Heart right ventricle (tissue), 16 donors: Measurements from ENCODE around the gene SPAG4. TPM values are rescaled to one million over a fixed set of nuclear protein-coding genes. Genes with fewer than 3 reads are reported as not detected.
A peak's percentile ranks its signal among the peaks of the same experiment; 100 is the strongest.

Experiments
- ATAC-seq, 8 donors: fragments of 200-7000 bp; cut with Tn5 transposase; one replicate each; pipeline ENCODE4 v1.9.1; 2020; ENCODE audit warnings: mild to moderate bottlenecking in 8 of 8, moderate library complexity in 8 of 8, moderate number of reproducible peaks in 1 of 8
- DNase-seq, 2 donors: peaks; one replicate each; pipeline ENCODE4 v3.0.0-alpha.2; 2020
- H3K27ac ChIP-seq, 10 donors: fragments of 200-600 bp; sonication (generic) in 2 of 10; one replicate each; pipeline versions ENCODE4 v1.5.0 to v1.8.0; 2020 to 2022; ENCODE audit warnings: mild to moderate bottlenecking in 3 of 10
- H3K27me3 ChIP-seq, 7 donors: fragments of 200-600 bp; one replicate each; pipeline ENCODE4 v1.8.0; 2021 to 2022; ENCODE audit warnings: mild to moderate bottlenecking in 2 of 7
- H3K36me3 ChIP-seq, 9 donors: fragments of 200-600 bp; sonication (generic) in 1 of 9; one replicate each; pipeline versions ENCODE4 v1.5.0 to v1.8.0; 2020 to 2022; ENCODE audit warnings: mild to moderate bottlenecking in 2 of 9
- H3K4me1 ChIP-seq, 9 donors: fragments of 200-600 bp; sonication (generic) in 1 of 9; one replicate each; pipeline versions ENCODE4 v1.5.0 to v1.8.0; 2020 to 2022; ENCODE audit warnings: mild to moderate bottlenecking in 4 of 9
- H3K4me3 ChIP-seq, 10 donors: fragments of 200-600 bp; sonication (generic) in 2 of 10; one replicate each; pipeline versions ENCODE4 v1.5.0 to v1.8.0; 2020 to 2022; ENCODE audit warnings: mild to moderate bottlenecking in 7 of 10, moderate library complexity in 2 of 10
- H3K9me3 ChIP-seq, 11 donors: fragments of 200-600 bp in 10 of 11; sonication (generic) in 2 of 11; one replicate each; pipeline versions ENCODE4 v1.5.0 to v1.8.0; 2013 to 2022; ENCODE audit warnings: mild to moderate bottlenecking in 2 of 11, control low read depth in 1 of 11, moderate library complexity in 1 of 11
- WGBS, 2 donors: extraction: QIAGEN DNeasy Blood & Tissue Kit; methylation state at CpG; one replicate each; pipeline ENCODE4 v1.1.7; 2013; ENCODE audit warnings: inconsistent platforms in 1 of 2; 5-methylcytosine and 5-hydroxymethylcytosine counted together
- intact Hi-C, 10 donors: fragments of 100-400 bp; cut with DNase I; formaldehyde crosslinking; loops; one replicate each; pipeline versions ENCODE4 v1.11.1 to v1.14.2; 2022
- polyA plus RNA-seq, 2 donors: library from polyadenylated mRNA; stranded (reverse); fragments of 200-250 nt; gene quantifications; one replicate each; pipeline ENCODE4 v1.2.3, GENCODE V29; 2013
- total RNA-seq, 10 donors: library from RNA; stranded (reverse); fragmentation: NEBNext Ultra II Directional in 3 of 10; extraction: Animal tissue kit (Norgen Biotek cat#: 25700) in 3 of 10; gene quantifications; one replicate each; pipeline versions ENCODE4 v1.2.1 to v1.2.4, GENCODE V29; 2021 to 2023
- TF ChIP-seq, protein P1 (sequence below), 9 donors: fragments of 200-600 bp; sonication (generic) in 2 of 9; IDR thresholded peaks; one replicate each; pipeline versions ENCODE4 v1.5.0 to v1.8.0; 2021 to 2022; ENCODE audit warnings: antibody characterized with exemption in 9 of 9, mild to moderate bottlenecking in 5 of 9, moderate library complexity in 1 of 9
- donor health status: Arrhythmogenic right ventricular cardiomyopathy.
- donor health status: ischemic (EF 13 %, LVEDD 7.1; RV severe dilation, severe dysfunction).
- donor health status: healthy with polysubstance abuse.
- donor health status: DM: no; HTN: yes; CAD: no.
- donor health status: DM: no; HTN: no; CAD: no.
- donor health status: ischemic (EF 25% LVEDD 6.9; RV normal size, moderate dysfunction).
- donor health status: ischemic (EF 25% LVEDD 5.7; RV mildly dilated, moderate dysfunction).
- donor health status: healthy.
- donor health status: DM: yes; HTN: yes; CAD: no.
- donor health status: Ischemic cardiomyopathy.
- donor health status: ischemic (EF 35%, LVEDD 5.7; RV mildly dilated, moderate dysfunction).
- donor health status: nonischemic (EF 11% LVEDD 7.7; RV severe dilation, severe dysfunction).
- donor health status: DM: yes; HTN: yes; CAD: no.
- donor health status: PGD.
- donor health status: ischemic (EF 29% LVEDD 5.4; RV normal size, mild dysfunction).
- donor health status: nonischemic (EF 23%, LVEDD 6.1; RV moderate dilation, normal function).

SPAG4 gene
- total and polyA plus RNA-seq, 12 donors: 2.7 to 11.7 (median 4.3) TPM

DNA sequence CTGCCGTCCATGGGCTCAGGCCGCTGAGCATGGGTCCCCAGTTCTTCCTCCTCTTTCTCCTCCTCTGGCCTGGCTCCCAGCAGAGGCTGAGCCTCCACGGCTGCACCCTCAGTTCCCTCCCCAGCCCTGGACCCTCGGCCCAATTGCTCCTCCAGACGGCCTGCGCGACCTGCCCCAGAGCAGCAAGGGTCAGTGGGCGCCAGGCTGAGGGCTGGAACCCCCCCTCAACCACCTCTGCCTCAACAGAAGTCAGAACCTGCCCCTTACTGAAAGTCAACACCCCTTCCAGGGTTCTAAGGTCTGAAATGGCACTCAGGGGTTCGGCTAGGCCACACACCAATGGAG lies 15.9 kb upstream of the SPAG4 start:
- no peaks in the 10 kb centered on the region for H3K9me3 ChIP-seq
- no peak overlapping the region for H3K4me3 ChIP-seq
- peaks cover 0 to 18% (median 17%) of the 10 kb centered on the region in 9 donors for H3K4me1 ChIP-seq
- TF ChIP-seq, protein P1, sequence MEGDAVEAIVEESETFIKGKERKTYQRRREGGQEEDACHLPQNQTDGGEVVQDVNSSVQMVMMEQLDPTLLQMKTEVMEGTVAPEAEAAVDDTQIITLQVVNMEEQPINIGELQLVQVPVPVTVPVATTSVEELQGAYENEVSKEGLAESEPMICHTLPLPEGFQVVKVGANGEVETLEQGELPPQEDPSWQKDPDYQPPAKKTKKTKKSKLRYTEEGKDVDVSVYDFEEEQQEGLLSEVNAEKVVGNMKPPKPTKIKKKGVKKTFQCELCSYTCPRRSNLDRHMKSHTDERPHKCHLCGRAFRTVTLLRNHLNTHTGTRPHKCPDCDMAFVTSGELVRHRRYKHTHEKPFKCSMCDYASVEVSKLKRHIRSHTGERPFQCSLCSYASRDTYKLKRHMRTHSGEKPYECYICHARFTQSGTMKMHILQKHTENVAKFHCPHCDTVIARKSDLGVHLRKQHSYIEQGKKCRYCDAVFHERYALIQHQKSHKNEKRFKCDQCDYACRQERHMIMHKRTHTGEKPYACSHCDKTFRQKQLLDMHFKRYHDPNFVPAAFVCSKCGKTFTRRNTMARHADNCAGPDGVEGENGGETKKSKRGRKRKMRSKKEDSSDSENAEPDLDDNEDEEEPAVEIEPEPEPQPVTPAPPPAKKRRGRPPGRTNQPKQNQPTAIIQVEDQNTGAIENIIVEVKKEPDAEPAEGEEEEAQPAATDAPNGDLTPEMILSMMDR (IDR thresholded peaks at IDR 0.05): no peak
- DNase-seq: no peak
- H3K27me3 ChIP-seq: peaks cover 0 to 35% (median 21%) of the 10 kb centered on the region in 7 donors
- intact Hi-C loops: loop anchor here in 1 of 10 donors (10.0 kb wide), 1 partner anchor 285 kb away; no protein-coding TSS in a partner anchor
- 92 to 93% methylated on average over 9 of the region's 9 CpGs for WGBS, 2 donors
- no peak overlapping the region for H3K27ac ChIP-seq
- ATAC-seq: no peak
- H3K36me3 ChIP-seq: no peaks in the 10 kb centered on the region

DNA sequence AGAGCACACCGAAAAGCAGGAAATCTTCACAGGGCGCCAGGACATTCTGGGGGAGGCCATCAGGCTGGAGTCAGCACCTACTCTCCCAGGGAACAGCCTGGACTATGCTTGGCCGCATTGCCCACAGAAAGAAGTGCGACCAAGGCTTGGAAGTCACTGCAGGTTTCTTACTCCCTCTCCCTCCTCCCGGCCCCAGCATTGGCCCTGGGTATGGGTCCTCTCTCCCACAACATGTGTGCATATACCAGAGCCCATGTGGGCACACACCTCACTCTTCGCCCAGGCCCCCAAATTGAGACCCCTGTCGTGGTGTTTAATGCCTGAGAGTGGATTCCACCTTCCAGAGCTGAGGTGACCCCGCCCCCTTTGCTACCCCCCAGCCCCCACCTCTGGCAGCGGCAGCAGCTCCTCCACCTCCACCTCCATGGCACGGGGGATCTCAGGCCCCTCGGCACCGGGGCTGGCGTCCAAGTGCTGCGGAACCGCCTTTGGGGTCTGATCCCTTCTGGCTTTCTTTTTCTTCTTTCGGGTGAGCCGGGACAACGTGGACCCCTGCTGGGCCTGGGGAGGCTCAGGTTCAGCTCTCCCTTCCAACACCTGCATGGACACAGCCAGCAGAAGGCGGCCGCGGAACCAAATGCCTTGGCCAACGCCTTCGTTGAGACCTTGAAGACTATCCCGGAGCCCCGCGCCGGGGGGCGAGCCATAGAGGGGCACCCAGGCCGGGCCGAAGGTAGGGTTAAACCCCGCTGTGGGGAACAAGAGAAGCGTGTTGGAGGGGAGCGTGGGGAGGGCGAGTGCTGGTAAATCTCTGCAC lies 15.2 kb upstream of the SPAG4 start:
- Histone ChIP-seq H3K4me1 (peaks cover 0 to 18% (median 17%) of the 10 kb centered on the region in 9 donors), H3K4me3 (peak overlapping the region; percentile 32 to 58 (median 50)), H3K36me3 (no peaks in the 10 kb centered on the region), H3K27ac (no peak overlapping the region), H3K9me3 (no peaks in the 10 kb centered on the region), H3K27me3 (peaks cover 0 to 35% (median 21%) of the 10 kb centered on the region in 7 donors)
- intact Hi-C loops: loop anchor here in 1 of 10 donors (10.0 kb wide), 1 partner anchor 284 kb away; no protein-coding TSS in a partner anchor
- ATAC-seq: no peak
- 30 to 32% methylated on average over 34 of the region's 34 CpGs for WGBS, 2 donors
- DNase-seq: no peak
- TF ChIP-seq, protein P1 (IDR thresholded peaks at IDR 0.05): no peak

DNA sequence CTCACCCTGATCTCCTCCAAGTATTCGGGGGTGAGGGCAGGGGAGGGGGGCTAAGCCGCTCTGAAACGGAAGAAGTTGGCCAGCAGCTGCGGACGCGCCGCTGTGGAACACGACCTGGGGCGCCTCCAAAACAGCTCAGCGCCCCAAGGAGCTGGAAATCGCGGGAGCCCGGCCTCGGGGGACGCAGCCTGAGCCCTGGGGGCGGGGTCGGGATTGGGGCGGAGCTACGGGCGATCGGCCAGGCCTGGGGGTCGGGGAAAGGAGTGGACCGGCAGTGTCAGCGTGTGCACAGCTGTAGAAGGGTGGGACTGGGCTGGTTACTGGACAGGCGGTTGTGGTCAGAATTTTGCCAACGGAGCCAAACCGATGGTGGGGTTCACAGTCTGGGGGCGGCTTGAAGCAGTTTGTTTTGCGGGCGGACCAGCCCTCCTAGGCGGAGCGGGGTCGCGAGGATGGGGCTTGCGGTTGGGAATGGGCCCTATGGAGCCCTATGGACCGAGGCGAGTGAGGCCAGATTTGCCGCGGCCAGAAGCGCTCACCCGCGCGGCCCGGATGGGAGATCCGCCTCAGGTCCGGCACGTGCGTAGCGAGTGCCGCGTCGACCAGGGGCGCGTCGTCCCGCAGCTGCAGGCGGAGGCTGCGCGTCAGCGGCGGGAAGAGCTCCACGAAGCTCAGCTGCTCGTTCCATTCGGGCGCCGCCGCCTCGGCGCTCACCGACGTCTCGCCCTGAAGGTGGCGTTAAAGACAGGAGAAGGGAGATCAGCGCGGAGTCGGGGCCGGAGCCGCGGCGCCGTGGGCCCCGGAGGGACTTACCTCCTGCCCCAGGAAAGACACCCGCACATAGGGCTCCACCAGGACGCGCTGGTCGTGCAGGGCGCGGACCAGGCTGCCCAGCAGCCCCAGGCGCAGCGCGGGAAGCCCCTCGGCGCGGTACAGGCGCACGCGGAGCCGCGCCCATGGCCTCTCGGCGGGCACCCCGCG lies 14.3 kb upstream of the SPAG4 start:
- Histone ChIP-seq H3K9me3 (no peaks in the 10 kb centered on the region), H3K27me3 (peaks cover 0 to 35% (median 21%) of the 10 kb centered on the region in 7 donors), H3K4me3 (peak overlapping the region; percentile 32 to 58 (median 50)), H3K27ac (no peak overlapping the region), H3K4me1 (peaks cover 0 to 18% (median 17%) of the 10 kb centered on the region in 9 donors), H3K36me3 (no peaks in the 10 kb centered on the region)
- TF ChIP-seq, protein P1 (IDR thresholded peaks at IDR 0.05): peak in 8 of 9 donors; percentile 36 to 80 (median 56)
- ATAC-seq (peak; percentile 77 to 90 (median 88)), DNase-seq (peak; percentile 66 to 80)
- 1% methylated on average over 99 to 103 of the region's 103 CpGs for WGBS, 2 donors
- intact Hi-C loops: loop anchor here in 1 of 10 donors (10.0 kb wide), 1 partner anchor 284 kb away; no protein-coding TSS in a partner anchor

DNA sequence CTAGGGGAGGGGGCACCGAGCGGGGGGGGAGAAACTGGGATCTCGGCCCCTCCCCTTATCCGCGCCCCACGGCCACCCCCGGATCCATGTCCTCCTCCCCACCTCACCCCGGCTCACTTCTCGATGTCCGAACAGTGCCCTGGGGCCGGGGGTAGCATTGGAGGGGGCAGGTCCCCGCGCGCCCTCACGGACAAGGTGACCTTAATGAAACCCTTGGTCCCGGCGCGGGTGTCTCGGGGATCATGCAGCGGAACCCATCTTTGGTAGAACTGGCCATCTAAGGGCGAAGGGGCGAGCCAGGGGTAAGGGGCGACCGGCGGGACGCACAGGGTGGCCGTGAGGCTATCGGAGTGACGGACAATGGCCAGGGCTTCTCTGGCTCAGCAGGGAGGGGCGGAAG lies 13.6 kb upstream of the SPAG4 start:
- no peak overlapping the region for H3K27ac ChIP-seq
- no peaks in the 10 kb centered on the region for H3K9me3 ChIP-seq
- ATAC-seq (peak in 1 of 8 donors; percentile 9), DNase-seq (no peak)
- peaks cover 0 to 18% (median 17%) of the 10 kb centered on the region in 9 donors for H3K4me1 ChIP-seq
- TF ChIP-seq, protein P1 (IDR thresholded peaks at IDR 0.05): no peak
- H3K36me3 ChIP-seq: no peaks in the 10 kb centered on the region
- H3K27me3 ChIP-seq: peaks cover 0 to 35% (median 21%) of the 10 kb centered on the region in 7 donors
- intact Hi-C loops: loop anchor here in 1 of 10 donors (10.0 kb wide), 1 partner anchor 283 kb away; no protein-coding TSS in a partner anchor
- WGBS, 2 donors: 24 to 33% methylated on average over 28 to 30 of the region's 30 CpGs
- H3K4me3 ChIP-seq: peak overlapping the region; percentile 14 to 58 (median 50)
